K562 (cell line): ENCODE data around the gene KCNIP2. TPM values are rescaled to one million over a fixed set of nuclear protein-coding genes. Genes with fewer than 3 reads are reported as not detected.

ENCODE experiments used
- ARNT ChIP-seq, 2 experiments: fragments of 450-650 bp; IDR thresholded peaks; 2 replicates each; pipeline ENCODE4 v1.6.1; 2016; ENCODE audit warnings: mild to moderate bottlenecking in 1 of 2
- BDP1 ChIP-seq: IDR thresholded peaks from 3 replicates; pipeline ENCODE4 v1.6.1; 2011; ENCODE audit not compliant: insufficient read length, insufficient read depth
- CC2D1A ChIP-seq: fragments of 450-650 bp; IDR thresholded peaks from 2 replicates; pipeline ENCODE4 v1.6.1; 2017; ENCODE audit warnings: mild to moderate bottlenecking
- EP300 ChIP-seq: IDR thresholded peaks from 2 replicates; pipeline ENCODE4 v1.6.1; 2012; ENCODE audit warnings: low read length, improper control_type of control experiment
- FOXA1 ChIP-seq: fragments of 450-650 bp; IDR thresholded peaks from 2 replicates; pipeline ENCODE4 v1.6.1; 2016; ENCODE audit warnings: mild to moderate bottlenecking, borderline replicate concordance
- KLF10 ChIP-seq: fragments of 250-450 bp; sonication (Bioruptor Pico); IDR thresholded peaks from 2 replicates; pipeline ENCODE4 v1.6.1; 2021; ENCODE audit warnings: matching md5 sums
- MCM5 ChIP-seq: fragments of 450-650 bp; IDR thresholded peaks from 2 replicates; pipeline ENCODE4 v1.6.1; 2016; ENCODE audit warnings: low read depth
- RBM34 ChIP-seq: fragments of 200-400 bp; formaldehyde crosslinking; IDR thresholded peaks from 2 replicates; pipeline ENCODE4 v1.6.1; 2018; ENCODE audit warnings: low read length, borderline replicate concordance; ENCODE audit not compliant: insufficient read depth
- RFX5 ChIP-seq: IDR thresholded peaks from 2 replicates; pipeline ENCODE4 v1.6.1; 2011; ENCODE audit warnings: low read depth, mild to moderate bottlenecking, improper control_type of control experiment, low read length
- SMARCB1 ChIP-seq: IDR thresholded peaks from 2 replicates; pipeline ENCODE4 v1.6.1; 2011; ENCODE audit warnings: improper control_type of control experiment, low read depth; ENCODE audit not compliant: insufficient read length
- STAT5A ChIP-seq: IDR thresholded peaks from 2 replicates; pipeline ENCODE4 v1.6.1; 2012; ENCODE audit warnings: low read length, inconsistent platforms, borderline replicate concordance
- ZNF41 ChIP-seq: fragments of 250-450 bp; sonication (Bioruptor Pico); conservative IDR thresholded peaks from 2 replicates; pipeline ENCODE4 v1.4.0; 2020; ENCODE audit warnings: mild to moderate bottlenecking
- ZNF431 ChIP-seq: sonication (generic); formaldehyde crosslinking; IDR thresholded peaks from 2 replicates; pipeline ENCODE4 v1.8.0; 2022; ENCODE audit warnings: mild to moderate bottlenecking, missing genetic modification reagents
- polyA plus RNA-seq, 8 experiments: library from polyadenylated mRNA; depleted of rRNA in 4 of 8; stranded (reverse) in 5 of 8; unstranded in 3 of 8; fragments of >200 nt; fragmentation: Nextera tagmentation in 2 of 8; fragmentation: Illumina TruSeq in 1 of 8; extraction: Ambion mirVana in 2 of 8; extraction: Trizol in 1 of 8; gene quantifications; 2 replicates each; pipeline versions ENCODE4 v1.2.1 to v1.2.3, GENCODE V29; 2011 to 2014; ENCODE audit warnings: inconsistent platforms in 1 of 8, missing spikeins in 1 of 8
- total RNA-seq, 7 experiments: library from RNA; depleted of rRNA in 6 of 7; stranded (reverse); fragments of >200 nt in 6 of 7; fragmentation: Illumina TruSeq in 2 of 7; extraction: Trizol in 2 of 7; gene quantifications; 2 replicates each; pipeline versions ENCODE4 v1.2.1 to v1.2.3, GENCODE V29; 2011 to 2021; ENCODE audit warnings: low replicate concordance in 1 of 7
- TF ChIP-seq, protein P1 (sequence below): fragments of 250-450 bp; sonication (Bioruptor Pico); IDR thresholded peaks from 2 replicates; pipeline ENCODE4 v1.5.0; 2021
- TF ChIP-seq, protein P2 (sequence below): fragments of 250-450 bp; sonication (Bioruptor Pico); IDR thresholded peaks from 2 replicates; pipeline ENCODE4 v1.4.0; 2020; ENCODE audit warnings: mild to moderate bottlenecking, moderate library complexity, borderline replicate concordance
- TF ChIP-seq, protein P3 (sequence below): fragments of 250-450 bp; sonication (Bioruptor Pico); IDR thresholded peaks from 2 replicates; pipeline ENCODE4 v1.4.0; 2020; ENCODE audit warnings: mild to moderate bottlenecking
- TF ChIP-seq, protein P4 (sequence below): fragments of 250-450 bp; sonication (Bioruptor Pico); IDR thresholded peaks from 2 replicates; pipeline ENCODE4 v1.8.0; 2021; ENCODE audit warnings: moderate library complexity, mild to moderate bottlenecking, inconsistent platforms
- TF ChIP-seq, protein P5 (sequence below): fragments of 250-450 bp; sonication (Bioruptor Pico); IDR thresholded peaks from 2 replicates; pipeline ENCODE4 v1.4.0; 2020; ENCODE audit warnings: mild to moderate bottlenecking, moderate library complexity
- TF ChIP-seq, protein P6 (sequence below): fragments of 250-450 bp; sonication (Bioruptor Pico); IDR thresholded peaks from 2 replicates; pipeline ENCODE4 v1.5.0; 2021; ENCODE audit warnings: mild to moderate bottlenecking, borderline replicate concordance

KCNIP2 gene
- total and polyA plus RNA-seq, 9 of the 15 experiments (the other 6 are each of a cell fraction or from before 2014, with no cell fraction given), result 2.5 to 7.6 (median 4.1) TPM

DNA sequence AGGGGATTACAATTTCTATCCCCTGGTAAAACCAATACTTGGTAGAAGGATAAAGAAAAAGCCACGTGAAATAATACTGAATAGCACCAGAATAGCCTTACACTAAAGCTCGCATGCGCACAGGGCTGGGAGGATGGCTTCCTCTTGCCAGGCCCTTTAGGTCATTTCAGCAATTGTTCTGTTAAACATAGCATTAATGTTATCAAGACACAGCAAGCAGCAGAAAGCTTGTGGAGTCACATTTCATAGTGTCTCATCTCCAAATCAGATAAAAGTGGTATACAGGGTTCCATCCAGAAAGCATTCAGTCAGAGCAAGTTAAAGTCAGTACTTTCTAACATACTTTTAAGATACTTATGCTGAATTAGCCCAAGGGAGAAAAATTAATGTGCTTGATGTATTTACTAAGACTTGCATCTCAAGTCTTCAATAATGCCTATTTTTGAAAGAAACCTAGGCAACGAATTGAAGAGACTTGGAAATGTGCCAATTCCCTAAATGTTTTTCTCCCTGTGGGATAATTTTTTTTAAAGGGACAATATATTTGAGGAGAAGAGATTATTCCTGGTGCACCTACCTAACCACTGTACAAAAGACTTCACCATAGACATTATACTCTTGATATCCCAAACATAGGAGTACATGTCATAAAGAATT lies 46.1 kb downstream of the KCNIP2 start (continued):
- TF ChIP-seq, protein P1, sequence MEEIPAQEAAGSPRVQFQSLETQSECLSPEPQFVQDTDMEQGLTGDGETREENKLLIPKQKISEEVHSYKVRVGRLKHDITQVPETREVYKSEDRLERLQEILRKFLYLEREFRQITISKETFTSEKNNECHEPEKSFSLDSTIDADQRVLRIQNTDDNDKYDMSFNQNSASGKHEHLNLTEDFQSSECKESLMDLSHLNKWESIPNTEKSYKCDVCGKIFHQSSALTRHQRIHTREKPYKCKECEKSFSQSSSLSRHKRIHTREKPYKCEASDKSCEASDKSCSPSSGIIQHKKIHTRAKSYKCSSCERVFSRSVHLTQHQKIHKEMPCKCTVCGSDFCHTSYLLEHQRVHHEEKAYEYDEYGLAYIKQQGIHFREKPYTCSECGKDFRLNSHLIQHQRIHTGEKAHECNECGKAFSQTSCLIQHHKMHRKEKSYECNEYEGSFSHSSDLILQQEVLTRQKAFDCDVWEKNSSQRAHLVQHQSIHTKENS, result no peak
- TF ChIP-seq CC2D1A, result no peak
- TF ChIP-seq, protein P2, sequence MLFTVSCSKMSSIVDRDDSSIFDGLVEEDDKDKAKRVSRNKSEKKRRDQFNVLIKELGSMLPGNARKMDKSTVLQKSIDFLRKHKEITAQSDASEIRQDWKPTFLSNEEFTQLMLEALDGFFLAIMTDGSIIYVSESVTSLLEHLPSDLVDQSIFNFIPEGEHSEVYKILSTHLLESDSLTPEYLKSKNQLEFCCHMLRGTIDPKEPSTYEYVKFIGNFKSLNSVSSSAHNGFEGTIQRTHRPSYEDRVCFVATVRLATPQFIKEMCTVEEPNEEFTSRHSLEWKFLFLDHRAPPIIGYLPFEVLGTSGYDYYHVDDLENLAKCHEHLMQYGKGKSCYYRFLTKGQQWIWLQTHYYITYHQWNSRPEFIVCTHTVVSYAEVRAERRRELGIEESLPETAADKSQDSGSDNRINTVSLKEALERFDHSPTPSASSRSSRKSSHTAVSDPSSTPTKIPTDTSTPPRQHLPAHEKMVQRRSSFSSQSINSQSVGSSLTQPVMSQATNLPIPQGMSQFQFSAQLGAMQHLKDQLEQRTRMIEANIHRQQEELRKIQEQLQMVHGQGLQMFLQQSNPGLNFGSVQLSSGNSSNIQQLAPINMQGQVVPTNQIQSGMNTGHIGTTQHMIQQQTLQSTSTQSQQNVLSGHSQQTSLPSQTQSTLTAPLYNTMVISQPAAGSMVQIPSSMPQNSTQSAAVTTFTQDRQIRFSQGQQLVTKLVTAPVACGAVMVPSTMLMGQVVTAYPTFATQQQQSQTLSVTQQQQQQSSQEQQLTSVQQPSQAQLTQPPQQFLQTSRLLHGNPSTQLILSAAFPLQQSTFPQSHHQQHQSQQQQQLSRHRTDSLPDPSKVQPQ, result no peak
- TF ChIP-seq MCM5, result no peak
- TF ChIP-seq RBM34, result no peak
- no peak for TF ChIP-seq SMARCB1
- TF ChIP-seq, protein P3, sequence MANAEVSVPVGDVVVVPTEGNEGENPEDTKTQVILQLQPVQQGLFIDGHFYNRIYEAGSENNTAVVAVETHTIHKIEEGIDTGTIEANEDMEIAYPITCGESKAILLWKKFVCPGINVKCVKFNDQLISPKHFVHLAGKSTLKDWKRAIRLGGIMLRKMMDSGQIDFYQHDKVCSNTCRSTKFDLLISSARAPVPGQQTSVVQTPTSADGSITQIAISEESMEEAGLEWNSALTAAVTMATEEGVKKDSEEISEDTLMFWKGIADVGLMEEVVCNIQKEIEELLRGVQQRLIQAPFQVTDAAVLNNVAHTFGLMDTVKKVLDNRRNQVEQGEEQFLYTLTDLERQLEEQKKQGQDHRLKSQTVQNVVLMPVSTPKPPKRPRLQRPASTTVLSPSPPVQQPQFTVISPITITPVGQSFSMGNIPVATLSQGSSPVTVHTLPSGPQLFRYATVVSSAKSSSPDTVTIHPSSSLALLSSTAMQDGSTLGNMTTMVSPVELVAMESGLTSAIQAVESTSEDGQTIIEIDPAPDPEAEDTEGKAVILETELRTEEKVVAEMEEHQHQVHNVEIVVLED (CRISPR knock-in tag), result no peak
- no peak for TF ChIP-seq RFX5
- no peak for TF ChIP-seq KLF10 (CRISPR knock-in tag)
- peak; percentile 7; the same call in 1 of the 2 replicates for TF ChIP-seq STAT5A
- TF ChIP-seq, protein P4, sequence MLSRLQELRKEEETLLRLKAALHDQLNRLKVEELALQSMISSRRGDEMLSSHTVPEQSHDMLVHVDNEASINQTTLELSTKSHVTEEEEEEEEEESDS (CRISPR knock-in tag), result no peak
- TF ChIP-seq ZNF431 (CRISPR knock-in tag), result no peak
- peak; percentile 55 for TF ChIP-seq EP300
- no peak for TF ChIP-seq ZNF41 (CRISPR knock-in tag)
- TF ChIP-seq, protein P5, sequence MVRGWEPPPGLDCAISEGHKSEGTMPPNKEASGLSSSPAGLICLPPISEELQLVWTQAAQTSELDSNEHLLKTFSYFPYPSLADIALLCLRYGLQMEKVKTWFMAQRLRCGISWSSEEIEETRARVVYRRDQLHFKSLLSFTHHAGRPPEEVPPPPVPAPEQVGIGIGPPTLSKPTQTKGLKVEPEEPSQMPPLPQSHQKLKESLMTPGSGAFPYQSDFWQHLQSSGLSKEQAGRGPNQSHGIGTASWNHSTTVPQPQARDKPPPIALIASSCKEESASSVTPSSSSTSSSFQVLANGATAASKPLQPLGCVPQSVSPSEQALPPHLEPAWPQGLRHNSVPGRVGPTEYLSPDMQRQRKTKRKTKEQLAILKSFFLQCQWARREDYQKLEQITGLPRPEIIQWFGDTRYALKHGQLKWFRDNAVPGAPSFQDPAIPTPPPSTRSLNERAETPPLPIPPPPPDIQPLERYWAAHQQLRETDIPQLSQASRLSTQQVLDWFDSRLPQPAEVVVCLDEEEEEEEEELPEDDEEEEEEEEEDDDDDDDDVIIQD, result no peak
- TF ChIP-seq ARNT (IDR thresholded peaks at IDR 0.05), result no peak
- TF ChIP-seq BDP1, result no peak
- TF ChIP-seq FOXA1, result no peak
- TF ChIP-seq, protein P6, sequence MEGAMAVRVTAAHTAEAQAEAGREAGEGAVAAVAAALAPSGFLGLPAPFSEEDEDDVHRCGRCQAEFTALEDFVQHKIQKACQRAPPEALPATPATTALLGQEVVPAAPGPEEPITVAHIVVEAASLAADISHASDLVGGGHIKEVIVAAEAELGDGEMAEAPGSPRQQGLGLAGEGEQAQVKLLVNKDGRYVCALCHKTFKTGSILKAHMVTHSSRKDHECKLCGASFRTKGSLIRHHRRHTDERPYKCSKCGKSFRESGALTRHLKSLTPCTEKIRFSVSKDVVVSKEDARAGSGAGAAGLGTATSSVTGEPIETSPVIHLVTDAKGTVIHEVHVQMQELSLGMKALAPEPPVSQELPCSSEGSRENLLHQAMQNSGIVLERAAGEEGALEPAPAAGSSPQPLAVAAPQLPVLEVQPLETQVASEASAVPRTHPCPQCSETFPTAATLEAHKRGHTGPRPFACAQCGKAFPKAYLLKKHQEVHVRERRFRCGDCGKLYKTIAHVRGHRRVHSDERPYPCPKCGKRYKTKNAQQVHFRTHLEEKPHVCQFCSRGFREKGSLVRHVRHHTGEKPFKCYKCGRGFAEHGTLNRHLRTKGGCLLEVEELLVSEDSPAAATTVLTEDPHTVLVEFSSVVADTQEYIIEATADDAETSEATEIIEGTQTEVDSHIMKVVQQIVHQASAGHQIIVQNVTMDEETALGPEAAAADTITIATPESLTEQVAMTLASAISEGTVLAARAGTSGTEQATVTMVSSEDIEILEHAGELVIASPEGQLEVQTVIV (CRISPR knock-in tag), result no peak
